SKM-1 treated with dmso at 0.1 percent for 144 hours (cell line): Measurements from ENCODE around the gene TUG1.

Experiments used
- DNase-seq: peaks from one replicate; lab custom pipeline; 2025; ENCODE audit not compliant: unreplicated experiment; lab: John Stamatoyannopoulos, UW

Gene TUG1

GRCh38 chr22:30968924-30969531, at the start of gene TUG1:
Gene TUG1, plus strand, starts transcription at chr22:30969265.
- DNase-seq: peak; percentile 92

DNA sequence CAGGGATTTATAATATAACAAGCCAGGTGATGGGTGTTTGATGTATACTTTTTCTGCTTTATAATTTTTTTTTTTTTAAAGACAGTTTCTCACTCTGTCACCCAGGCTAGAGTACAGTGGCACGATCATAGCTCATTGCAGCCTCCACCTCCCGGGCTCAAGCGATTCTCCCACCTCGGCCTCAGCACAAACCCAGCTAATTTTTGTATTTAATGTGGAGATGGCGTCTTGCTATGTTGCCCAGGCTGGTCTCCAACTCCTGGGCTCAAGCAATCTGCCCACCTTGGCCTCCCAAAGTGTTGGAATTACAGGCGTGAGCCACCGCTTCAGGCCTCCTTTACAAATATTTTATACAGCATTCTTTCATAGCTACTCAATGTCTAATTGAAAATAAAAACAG, 49.1 kb upstream of the TUG1 start:
- no peak for DNase-seq

DNA sequence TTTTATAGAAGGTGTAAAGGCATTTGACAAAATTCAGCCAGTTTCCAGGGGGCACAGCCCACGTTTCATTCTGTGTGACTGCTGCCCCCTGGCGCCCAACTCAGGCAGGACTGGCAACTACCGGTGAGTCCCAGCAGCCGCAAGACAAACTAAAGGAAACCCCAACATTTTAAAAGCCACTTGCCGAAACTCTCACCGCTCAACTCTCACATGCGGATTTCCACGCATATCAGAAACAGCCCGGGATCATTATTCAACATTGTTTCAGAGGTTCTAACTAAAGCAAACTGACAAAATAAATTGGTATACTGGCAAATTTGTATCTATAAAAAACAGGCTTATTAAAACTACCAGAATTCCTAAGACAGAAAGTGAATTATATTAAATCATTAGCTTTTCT, 48.7 kb upstream of the TUG1 start:
- peak; percentile 31 for DNase-seq

- no peak for DNase-seq
Observed at GRCh38 chr22:30921108-30921507, 48.0 kb upstream of the TUG1 start.

GRCh38 chr22:30922151-30922611, 46.9 kb upstream of the TUG1 start:
- DNase-seq: no peak

DNA sequence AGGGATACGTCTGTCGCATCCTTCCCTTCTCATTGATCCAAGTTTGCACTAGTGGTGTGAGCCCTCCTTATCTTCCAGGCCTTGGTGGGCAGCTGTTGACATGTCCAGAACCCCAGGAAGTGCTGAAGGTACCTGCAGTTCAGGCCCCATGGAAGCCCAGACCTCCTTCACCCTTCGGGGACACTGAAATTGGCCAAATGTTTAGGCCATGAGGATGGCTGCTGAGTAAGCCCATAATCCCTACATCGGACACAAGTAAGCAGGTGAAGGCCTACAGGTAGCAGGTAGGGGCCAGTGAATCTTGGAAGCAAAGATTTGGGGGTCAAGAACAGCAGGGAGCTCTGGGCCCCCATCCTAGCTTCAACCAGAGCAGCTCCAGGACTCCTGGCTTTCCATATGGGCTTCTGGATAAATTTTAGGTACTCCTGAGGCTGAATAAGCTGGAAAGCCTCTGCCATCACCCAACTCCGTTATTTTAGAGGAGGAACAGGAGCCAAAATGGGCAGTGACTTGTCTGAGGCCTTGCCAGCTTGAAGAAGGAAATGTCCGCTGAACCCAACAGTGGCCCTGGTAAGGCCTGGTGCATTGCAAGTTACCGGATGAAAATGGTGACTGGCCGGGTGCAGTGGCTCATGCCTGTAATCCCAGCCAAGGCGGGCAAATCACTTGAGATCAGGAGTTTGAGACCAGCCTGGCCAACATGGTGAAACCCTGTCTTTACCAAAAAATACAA, 45.7 kb upstream of the TUG1 start:
- DNase-seq: no peak

GRCh38 chr22:30925667-30926066, 43.4 kb upstream of the TUG1 start:
- DNase-seq: no peak

DNA sequence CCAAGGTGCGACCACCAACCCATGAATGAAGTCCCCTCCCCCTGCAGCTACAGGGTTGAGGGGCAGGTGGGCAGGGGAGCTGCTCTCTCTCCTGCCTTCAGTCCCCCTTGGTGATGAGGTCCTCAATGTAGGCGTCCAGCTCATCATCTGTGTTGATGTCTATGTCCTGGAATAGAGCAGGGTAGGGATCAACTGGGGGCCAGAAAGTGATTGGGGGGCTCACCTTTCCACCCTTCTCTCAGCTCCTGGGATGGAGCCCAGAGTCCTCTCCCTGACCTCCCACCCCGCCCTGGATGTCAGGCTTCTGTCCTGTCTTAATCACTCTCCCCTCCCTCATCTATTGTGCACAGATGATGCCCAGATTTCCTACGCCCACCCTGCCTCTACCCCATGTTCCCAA, 42.4 kb upstream of the TUG1 start:
- no peak for DNase-seq

- no peak for DNase-seq
Observed at GRCh38 chr22:30927806-30928205, 41.3 kb upstream of the TUG1 start.

DNA sequence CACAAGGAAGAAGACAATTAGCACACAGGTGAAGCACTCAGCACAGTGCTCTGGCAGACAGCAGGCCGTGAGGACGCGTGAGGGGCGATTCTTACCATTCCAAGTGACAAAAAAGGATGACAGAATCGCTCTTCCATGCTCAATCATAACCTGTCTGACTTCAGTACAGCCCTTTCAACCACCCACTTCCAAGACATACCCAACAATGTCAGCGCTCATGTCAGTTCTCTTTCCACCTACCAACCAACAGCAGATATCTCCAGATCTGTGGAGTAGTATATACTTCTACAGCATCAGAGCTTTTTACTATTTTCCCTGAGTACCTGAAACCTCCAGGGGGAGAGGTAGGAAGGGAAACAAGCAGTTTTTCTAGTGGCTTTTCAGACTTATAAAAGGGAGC, 40.7 kb upstream of the TUG1 start:
- no peak for DNase-seq

- DNase-seq: no peak
Observed at GRCh38 chr22:30930228-30930627, 38.8 kb upstream of the TUG1 start.

GRCh38 chr22:30931541-30932300, 37.3 kb upstream of the TUG1 start:
- DNase-seq: no peak

DNA sequence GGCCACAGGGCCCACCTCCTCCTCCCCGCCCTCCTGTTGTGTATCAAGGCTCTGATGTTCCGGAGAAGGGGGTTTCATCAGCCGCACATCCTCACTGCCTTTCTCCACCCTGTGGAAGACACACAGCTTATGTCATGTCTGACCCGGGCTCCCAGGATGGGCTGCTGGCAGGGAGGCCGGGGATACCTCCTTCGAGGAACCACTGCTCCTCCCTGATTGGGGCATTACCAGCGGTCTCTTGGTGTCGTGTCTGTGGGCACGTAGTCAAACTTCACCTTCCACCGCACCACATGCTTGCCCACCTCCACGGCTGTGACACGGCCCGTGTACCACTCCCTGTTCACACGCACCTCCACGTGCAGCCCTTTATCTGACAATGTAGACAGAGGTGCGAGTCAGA, 36.4 kb upstream of the TUG1 start:
- no peak for DNase-seq

DNA sequence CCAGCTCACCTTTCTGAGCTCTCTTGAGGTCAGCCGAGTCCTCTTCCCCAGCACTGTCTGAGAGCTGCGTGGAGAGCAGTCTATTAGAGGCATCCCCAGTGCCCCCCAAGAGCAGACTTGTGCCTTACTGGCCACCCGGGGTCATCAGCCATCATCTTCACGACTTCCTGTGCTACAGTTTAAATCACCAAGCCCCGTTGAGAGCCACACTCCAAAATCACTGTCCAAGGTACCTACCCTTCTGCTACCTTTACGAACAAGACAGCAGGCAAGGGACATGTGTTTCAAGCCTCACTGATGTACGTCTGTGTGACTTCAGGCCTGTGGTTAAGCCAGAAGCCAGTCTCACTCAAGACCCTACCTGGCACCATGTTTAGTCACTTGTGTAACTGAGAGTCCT, 35.6 kb upstream of the TUG1 start:
- no peak for DNase-seq

DNA sequence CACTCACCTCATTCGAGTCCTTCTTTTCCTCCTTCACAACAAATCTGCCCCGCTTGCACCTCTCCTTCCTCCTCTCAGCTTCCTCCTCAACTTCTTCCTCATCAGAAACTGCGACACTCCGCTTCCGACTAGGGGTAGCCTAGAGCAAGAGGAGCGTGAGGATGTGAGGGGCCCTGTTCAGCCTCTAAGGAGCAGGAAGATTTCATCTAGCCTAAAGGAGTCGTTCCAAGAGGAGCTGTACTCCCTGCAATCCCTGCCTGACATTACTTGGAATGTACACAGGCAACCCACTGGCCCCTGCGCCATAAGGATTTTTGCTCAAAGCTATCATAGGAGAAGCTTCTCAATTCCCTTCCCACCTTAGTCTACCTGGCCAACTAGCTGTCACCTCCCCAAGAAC, 35.0 kb upstream of the TUG1 start:
- no peak for DNase-seq

DNA sequence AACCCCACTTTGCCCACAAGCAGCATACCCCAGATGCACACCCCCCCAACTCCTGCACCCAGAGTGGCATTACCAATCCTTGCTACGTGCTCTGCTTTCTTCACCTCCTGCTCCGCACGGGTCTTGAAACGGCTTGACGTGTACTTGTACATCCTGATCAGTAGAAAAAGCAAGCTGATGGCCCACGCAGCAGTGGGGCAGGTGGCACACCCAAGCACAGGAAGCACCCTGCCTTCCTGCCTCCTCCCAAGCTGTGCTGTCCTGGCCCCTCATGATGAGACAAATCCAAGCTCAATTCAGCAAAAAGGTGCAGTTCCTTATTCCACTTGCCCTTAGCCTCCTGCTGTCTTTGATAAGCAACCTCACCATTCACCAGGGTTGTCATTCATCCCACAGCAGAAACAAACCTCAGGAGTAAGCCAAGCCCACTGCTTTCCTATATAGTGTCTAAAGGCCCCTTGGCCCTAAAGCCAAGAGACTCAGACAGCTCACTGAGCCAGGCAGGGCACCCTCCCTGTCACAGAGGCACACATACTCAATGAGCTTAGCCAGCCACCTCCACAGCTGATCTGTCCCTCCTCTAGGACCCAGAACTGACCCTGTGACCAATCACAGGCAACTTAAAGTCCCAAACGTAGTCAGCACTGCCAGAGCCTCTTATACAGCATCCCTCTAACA, 28.2 kb upstream of the TUG1 start:
- DNase-seq: no peak

GRCh38 chr22:30941363-30941740, 27.7 kb upstream of the TUG1 start:
- no peak for DNase-seq

GRCh38 chr22:30943368-30943767, 25.7 kb upstream of the TUG1 start:
- DNase-seq: no peak

GRCh38 chr22:30944986-30945385, 24.1 kb upstream of the TUG1 start:
- DNase-seq: no peak

GRCh38 chr22:30945653-30946052, 23.4 kb upstream of the TUG1 start:
- DNase-seq: no peak

- no peak for DNase-seq
Observed at GRCh38 chr22:30946354-30946753, 22.7 kb upstream of the TUG1 start.
